HG03135 (cell line): ENCODE measurements around the gene GPC5.

Experiments
- ATAC-seq: cut with Tn5 transposase; IDR thresholded peaks from one replicate; pipeline ENCODE4 v1.9.1; 2021; ENCODE audit warnings: mild to moderate bottlenecking, moderate library complexity; ENCODE audit not compliant: unreplicated experiment

The GPC5 gene

GRCh38 chr13:91702411-91702810 is 304.0 kb downstream of the GPC5 start:
- no peak for ATAC-seq

- no peak for ATAC-seq
Measured at GRCh38 chr13:91704398-91704797, 306.0 kb downstream of the GPC5 start.

GRCh38 chr13:91708558-91708957 is 310.1 kb downstream of the GPC5 start:
- ATAC-seq, result no peak

- ATAC-seq, result no peak
Measured at GRCh38 chr13:91709180-91709579, 310.8 kb downstream of the GPC5 start.

- ATAC-seq, result no peak
Measured at GRCh38 chr13:91710733-91711132, 312.3 kb downstream of the GPC5 start.

GRCh38 chr13:91714855-91715254 is 316.4 kb downstream of the GPC5 start:
- ATAC-seq, result no peak

- ATAC-seq, result no peak
Measured at GRCh38 chr13:91716436-91717065, 318.1 kb downstream of the GPC5 start.

- no peak for ATAC-seq
Measured at GRCh38 chr13:91719033-91719432, 320.6 kb downstream of the GPC5 start.

- ATAC-seq, result no peak
Measured at GRCh38 chr13:91721413-91721812, 323.0 kb downstream of the GPC5 start.

- no peak for ATAC-seq
Measured at GRCh38 chr13:91722267-91722884, 324.0 kb downstream of the GPC5 start.

- no peak for ATAC-seq
Measured at GRCh38 chr13:91724591-91724990, 326.2 kb downstream of the GPC5 start.

- ATAC-seq, result no peak
Measured at GRCh38 chr13:91725646-91726045, 327.2 kb downstream of the GPC5 start.

- ATAC-seq, result no peak
Measured at GRCh38 chr13:91726671-91727070, 328.2 kb downstream of the GPC5 start.

GRCh38 chr13:91729859-91730258 is 331.4 kb downstream of the GPC5 start:
- no peak for ATAC-seq

GRCh38 chr13:91739751-91740150 is 341.3 kb downstream of the GPC5 start:
- no peak for ATAC-seq

GRCh38 chr13:91740756-91741155 is 342.3 kb downstream of the GPC5 start:
- no peak for ATAC-seq

GRCh38 chr13:91741925-91742324 is 343.5 kb downstream of the GPC5 start:
- no peak for ATAC-seq

GRCh38 chr13:91744284-91744683 is 345.9 kb downstream of the GPC5 start:
- ATAC-seq, result no peak

- ATAC-seq, result no peak
Measured at GRCh38 chr13:91745967-91746366, 347.5 kb downstream of the GPC5 start.

GRCh38 chr13:91747186-91747585 is 348.8 kb downstream of the GPC5 start:
- no peak for ATAC-seq

- ATAC-seq, result no peak
Measured at GRCh38 chr13:91748416-91749089, 350.1 kb downstream of the GPC5 start.

GRCh38 chr13:91758724-91759123 is 360.3 kb downstream of the GPC5 start:
- ATAC-seq, result no peak
